D721Med (cell line): ENCODE results near the gene MTMR11.
"Not testable (repeated sequence)": the region's sequence is repeated elsewhere in the genome, so short reads cannot be mapped to it uniquely, and the experiment has no call there.

Experiments
- DNase-seq: peaks from one replicate; pipeline ENCODE4 v3.0.0; 2011; ENCODE audit warnings: low spot score; ENCODE audit not compliant: insufficient read length
- FAIRE-seq: peaks from 2 replicates; lab custom pipeline; 2011; peaks lifted over from hg19 to GRCh38; lab: Jason Lieb, UNC
- CTCF ChIP-seq: IDR thresholded peaks from 2 replicates; pipeline ENCODE4 v1.5.1; 2012; ENCODE audit warnings: mild to moderate bottlenecking, control low read depth; ENCODE audit not compliant: insufficient read depth; ENCODE audit errors: missing control alignments

The MTMR11 gene

GRCh38 chr1:149886396-149887195 is 50.1 kb downstream of the MTMR11 start:
- no peak for TF ChIP-seq CTCF
- peak; percentile 88 for FAIRE-seq
- no peak for DNase-seq

GRCh38 chr1:149886121-149886395 is 50.6 kb downstream of the MTMR11 start:
- FAIRE-seq = not testable (repeated sequence)

GRCh38 chr1:149885339-149886120 is 51.1 kb downstream of the MTMR11 start:
- FAIRE-seq (no peak), DNase-seq (no peak)
- TF ChIP-seq CTCF = no peak

More at GRCh38 chr1:149886121-149886395, 50.6 kb downstream of the MTMR11 start:
- DNase-seq = not testable (repeated sequence)

GRCh38 chr1:149884433-149885338 is 52.0 kb downstream of the MTMR11 start:
- DNase-seq (no peak), FAIRE-seq (peak; percentile 48)
- TF ChIP-seq CTCF = no peak

- DNase-seq (no peak), FAIRE-seq (no peak)
- TF ChIP-seq CTCF = no peak
Observed at GRCh38 chr1:149883598-149884247, 53.0 kb downstream of the MTMR11 start.

- DNase-seq (no peak), FAIRE-seq (no peak)
- no peak for TF ChIP-seq CTCF
Observed at GRCh38 chr1:149881876-149882275, 54.8 kb downstream of the MTMR11 start.

- FAIRE-seq (no peak), DNase-seq (no peak)
- no peak for TF ChIP-seq CTCF
Observed at GRCh38 chr1:149879556-149879955, 57.1 kb downstream of the MTMR11 start.
